Uterus (tissue), 4 donors: Measurements from ENCODE around the gene SCAPER. TPM values are rescaled to one million over a fixed set of nuclear protein-coding genes. Genes with fewer than 3 reads are reported as not detected.

Experiments
- DNase-seq, 2 donors: peaks; one replicate each; pipeline ENCODE4 v3.0.0-alpha.2; 2019 to 2020
- H3K27ac ChIP-seq, 2 donors: fragments of 200-600 bp; sonication (generic); 1 replicate in 1 of 2; 2 replicates in 1 of 2; pipeline ENCODE4 v1.5.1; 2016 to 2018
- H3K27me3 ChIP-seq, 2 donors: fragments of 200-600 bp; sonication (generic); one replicate each; pipeline ENCODE4 v1.5.1; 2018 to 2019; ENCODE audit warnings: control low read depth in 1 of 2
- H3K36me3 ChIP-seq, 2 donors: fragments of 200-600 bp; sonication (generic); one replicate each; pipeline ENCODE4 v1.5.1; 2019; ENCODE audit warnings: control low read depth in 1 of 2
- H3K4me1 ChIP-seq, 2 donors: fragments of 200-600 bp; sonication (generic); one replicate each; pipeline ENCODE4 v1.5.1; 2018 to 2019; ENCODE audit warnings: control low read depth in 1 of 2
- H3K4me3 ChIP-seq, 2 donors: fragments of 200-600 bp; sonication (generic); 1 replicate in 1 of 2; 2 replicates in 1 of 2; pipeline ENCODE4 v1.5.1; 2018 to 2019; ENCODE audit warnings: mild to moderate bottlenecking in 1 of 2
- H3K9me3 ChIP-seq, 2 donors: fragments of 200-600 bp; sonication (generic); one replicate each; pipeline ENCODE4 v1.5.1; 2019; ENCODE audit warnings: control low read depth in 1 of 2
- POLR2A ChIP-seq, 2 donors: fragments of 450-650 bp; IDR thresholded peaks; one replicate each; pipeline ENCODE4 v1.6.1; 2016; ENCODE audit warnings: antibody characterized with exemption in 2 of 2, mild to moderate bottlenecking in 1 of 2, moderate library complexity in 1 of 2
- intact Hi-C: fragments of 100-400 bp; cut with DNase I; formaldehyde crosslinking; loops from one replicate; pipeline ENCODE4 v1.15.1; 2023; ENCODE audit warnings: low total_unique reads
- total RNA-seq, 4 donors: library from RNA; depleted of rRNA in 3 of 4; stranded (reverse); fragments of >200 nt in 3 of 4; gene quantifications; one replicate each; pipeline versions ENCODE4 v1.1.0 to v1.2.4, GENCODE V29; 2014 to 2023
- TF ChIP-seq, protein P1 (sequence below), 4 experiments: fragments of 200-600 bp in 2 of 4; fragments of 450-650 bp in 2 of 4; sonication (generic) in 2 of 4; IDR thresholded peaks; one replicate each; pipeline ENCODE4 v1.5.1; 2016 to 2019; ENCODE audit warnings: antibody characterized with exemption in 4 of 4, mild to moderate bottlenecking in 2 of 4, moderate library complexity in 1 of 4
- donor health status: DM: yes; HTN: yes; CAD: no.

The SCAPER gene
- total RNA-seq, 4 donors from 2014 or later: 10.6 to 74.2 (median 32.9) TPM

GRCh38 chr15:76846782-76847181, 58.4 kb downstream of the SCAPER start:
- no peak overlapping the region for H3K4me3 ChIP-seq
- TF ChIP-seq, protein P1, sequence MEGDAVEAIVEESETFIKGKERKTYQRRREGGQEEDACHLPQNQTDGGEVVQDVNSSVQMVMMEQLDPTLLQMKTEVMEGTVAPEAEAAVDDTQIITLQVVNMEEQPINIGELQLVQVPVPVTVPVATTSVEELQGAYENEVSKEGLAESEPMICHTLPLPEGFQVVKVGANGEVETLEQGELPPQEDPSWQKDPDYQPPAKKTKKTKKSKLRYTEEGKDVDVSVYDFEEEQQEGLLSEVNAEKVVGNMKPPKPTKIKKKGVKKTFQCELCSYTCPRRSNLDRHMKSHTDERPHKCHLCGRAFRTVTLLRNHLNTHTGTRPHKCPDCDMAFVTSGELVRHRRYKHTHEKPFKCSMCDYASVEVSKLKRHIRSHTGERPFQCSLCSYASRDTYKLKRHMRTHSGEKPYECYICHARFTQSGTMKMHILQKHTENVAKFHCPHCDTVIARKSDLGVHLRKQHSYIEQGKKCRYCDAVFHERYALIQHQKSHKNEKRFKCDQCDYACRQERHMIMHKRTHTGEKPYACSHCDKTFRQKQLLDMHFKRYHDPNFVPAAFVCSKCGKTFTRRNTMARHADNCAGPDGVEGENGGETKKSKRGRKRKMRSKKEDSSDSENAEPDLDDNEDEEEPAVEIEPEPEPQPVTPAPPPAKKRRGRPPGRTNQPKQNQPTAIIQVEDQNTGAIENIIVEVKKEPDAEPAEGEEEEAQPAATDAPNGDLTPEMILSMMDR (IDR thresholded peaks at IDR 0.05): no peak
- TF ChIP-seq POLR2A (IDR thresholded peaks at IDR 0.05): no peak
- intact Hi-C loops: no loop called here

DNA sequence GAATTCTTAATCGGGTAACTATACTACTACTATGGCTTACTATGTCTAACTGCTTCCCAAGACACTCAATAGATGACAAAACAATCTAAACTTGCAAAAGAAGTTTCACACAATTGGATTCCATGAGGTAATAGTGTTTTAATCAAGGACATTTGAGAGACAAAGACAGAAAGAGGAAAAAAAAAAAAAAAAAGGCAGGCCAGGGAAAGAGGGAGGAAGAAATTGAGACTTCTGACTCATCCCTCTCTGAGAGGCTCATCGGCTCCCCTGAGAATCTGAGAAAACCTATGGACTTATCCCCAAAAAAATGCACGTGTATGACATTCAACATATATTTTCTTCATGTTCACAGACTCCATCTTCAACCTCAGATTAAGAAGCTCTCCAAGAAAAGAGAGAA, 61.0 kb downstream of the SCAPER start:
- H3K27me3 ChIP-seq: no peaks in the 10 kb centered on the region
- no peaks in the 10 kb centered on the region for H3K36me3 ChIP-seq
- no peaks in the 10 kb centered on the region for H3K9me3 ChIP-seq
- DNase-seq: no peak
- intact Hi-C loops: no loop called here
- TF ChIP-seq, protein P1 (IDR thresholded peaks at IDR 0.05): no peak
- TF ChIP-seq POLR2A (IDR thresholded peaks at IDR 0.05): no peak
- H3K4me1 ChIP-seq: no peaks in the 10 kb centered on the region
- H3K4me3 ChIP-seq: no peak overlapping the region
- H3K27ac ChIP-seq: no peak overlapping the region

More at GRCh38 chr15:76846782-76847181, 58.4 kb downstream of the SCAPER start:
- Histone ChIP-seq H3K4me1 (no peaks in the 10 kb centered on the region), H3K27me3 (no peaks in the 10 kb centered on the region), H3K36me3 (no peaks in the 10 kb centered on the region), H3K27ac (no peak overlapping the region), H3K9me3 (no peaks in the 10 kb centered on the region)
- DNase-seq: no peak

- Histone ChIP-seq H3K27me3 (no peaks in the 10 kb centered on the region), H3K27ac (no peak overlapping the region), H3K4me3 (no peak overlapping the region), H3K9me3 (no peaks in the 10 kb centered on the region), H3K4me1 (no peaks in the 10 kb centered on the region), H3K36me3 (no peaks in the 10 kb centered on the region)
- TF ChIP-seq, protein P1 (IDR thresholded peaks at IDR 0.05): no peak
- TF ChIP-seq POLR2A (IDR thresholded peaks at IDR 0.05): no peak
- intact Hi-C loops: no loop called here
- DNase-seq: no peak
Observed at GRCh38 chr15:76843269-76843668, 61.9 kb downstream of the SCAPER start.

- Histone ChIP-seq H3K9me3 (no peaks in the 10 kb centered on the region), H3K27me3 (no peaks in the 10 kb centered on the region), H3K4me1 (no peaks in the 10 kb centered on the region), H3K27ac (no peak overlapping the region), H3K36me3 (no peaks in the 10 kb centered on the region), H3K4me3 (no peak overlapping the region)
- no peak for DNase-seq
- TF ChIP-seq, protein P1 (IDR thresholded peaks at IDR 0.05): peak in 1 of 4 experiments; percentile 34
- TF ChIP-seq POLR2A (IDR thresholded peaks at IDR 0.05): no peak
- intact Hi-C loops: no loop called here
Observed at GRCh38 chr15:76840830-76841460, 64.2 kb downstream of the SCAPER start.

DNA sequence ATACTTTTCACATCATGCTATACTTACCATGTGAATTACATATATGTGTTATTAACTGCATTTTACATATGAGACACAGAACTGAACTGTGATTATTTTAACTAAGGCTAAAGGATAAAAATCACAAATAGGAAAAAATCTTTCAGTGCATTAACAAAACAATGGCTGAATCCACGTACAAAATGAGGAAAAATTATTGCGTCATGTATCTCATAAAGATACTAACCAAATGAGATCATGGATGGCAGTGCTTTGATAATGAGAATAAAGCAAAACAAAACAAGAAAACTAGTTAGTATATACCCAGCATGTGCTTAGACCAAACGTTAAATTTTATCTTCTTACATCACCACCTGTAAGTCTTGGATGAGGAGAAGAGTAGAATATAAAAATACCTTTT, 66.0 kb downstream of the SCAPER start:
- no peaks in the 10 kb centered on the region for H3K36me3 ChIP-seq
- TF ChIP-seq, protein P1 (IDR thresholded peaks at IDR 0.05): no peak
- TF ChIP-seq POLR2A (IDR thresholded peaks at IDR 0.05): no peak
- no peaks in the 10 kb centered on the region for H3K4me1 ChIP-seq
- intact Hi-C loops: no loop called here
- H3K9me3 ChIP-seq: no peaks in the 10 kb centered on the region
- no peaks in the 10 kb centered on the region for H3K27me3 ChIP-seq
- H3K27ac ChIP-seq: no peak overlapping the region
- no peak overlapping the region for H3K4me3 ChIP-seq
- no peak for DNase-seq
